NT2/D1 (cell line): Measurements from ENCODE around the gene KCNIP1.

Source experiments
- SUZ12 ChIP-seq: IDR thresholded peaks from 2 replicates; pipeline ENCODE4 v1.6.1; 2011; ENCODE audit not compliant: insufficient read length, insufficient read depth; ENCODE audit errors: extremely low read depth
- ZNF274 ChIP-seq: IDR thresholded peaks from 2 replicates; pipeline ENCODE4 v1.6.1; 2011; ENCODE audit warnings: mild to moderate bottlenecking, low read depth, low read length

DNA sequence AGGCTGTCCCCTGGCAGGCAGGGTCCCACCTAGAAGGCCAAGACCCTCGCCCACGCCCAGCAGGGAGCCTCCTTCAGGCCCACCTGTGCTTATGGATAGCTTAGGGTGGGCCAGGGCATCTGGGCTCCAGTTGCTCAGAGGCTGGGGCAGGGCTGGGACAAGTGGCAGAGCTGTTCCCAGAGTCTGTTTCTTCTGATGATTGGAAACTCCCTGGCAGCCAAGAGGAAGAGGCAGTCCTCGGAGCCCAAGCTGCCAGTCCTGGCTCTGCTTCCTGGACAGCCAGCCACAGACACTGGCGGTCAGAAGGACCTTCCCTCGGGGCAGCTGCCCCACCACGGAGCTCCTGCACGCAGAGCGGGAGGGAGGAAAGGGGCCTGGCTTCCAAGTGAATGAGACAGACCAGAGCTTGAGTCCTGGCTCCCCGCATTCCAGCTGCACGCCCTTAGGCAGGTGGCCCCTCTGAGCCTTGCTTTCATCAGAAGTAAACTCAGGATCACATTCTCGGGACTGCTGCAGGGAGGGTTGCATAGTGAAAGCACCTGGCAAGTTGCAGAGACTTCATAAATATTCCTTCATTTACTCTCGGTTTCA, 241.8 kb downstream of the KCNIP1 start:
- TF ChIP-seq ZNF274 (no peak), SUZ12 (no peak)
